Stimulated activated CD4-positive, alpha-beta T cell treated with anti-CD3 and anti-CD28 coated beads, Interleukin-1b, Interleukin-23, amount 100 ng/mL, for 24 hours (primary cell): Measurements from ENCODE around the gene EXOG.
"Not testable (repeated sequence)": the region's sequence is repeated elsewhere in the genome, so short reads cannot be mapped to it uniquely, and the experiment has no call there.

Source experiments
- DNase-seq, 4 experiments: peaks; one replicate each; pipeline ENCODE4 v3.0.0-alpha.2; 2020; ENCODE audit warnings: low read depth in 4 of 4, low spot score in 1 of 4

The EXOG gene

DNA sequence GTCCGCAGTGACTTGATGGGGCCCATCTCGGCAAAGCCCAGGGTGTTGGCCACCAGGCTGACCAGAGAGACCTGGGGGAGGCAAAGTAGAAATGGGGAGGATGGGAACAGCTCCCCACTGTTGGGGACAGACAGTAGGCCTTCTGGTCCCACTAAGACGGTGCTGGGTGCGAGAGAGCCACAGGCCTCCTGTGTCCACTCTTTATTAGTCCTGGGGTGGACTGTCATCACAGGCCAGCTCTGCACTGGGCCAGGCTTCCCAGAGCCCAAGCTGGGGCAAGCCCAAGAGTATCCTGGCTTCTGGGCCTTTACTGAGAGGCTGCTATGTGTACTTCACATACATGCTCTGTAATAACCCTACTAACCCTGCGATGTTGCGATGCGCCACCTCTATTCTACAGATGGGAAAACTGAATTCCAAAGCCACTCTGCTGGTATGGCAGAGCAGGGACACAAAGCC, 66.4 kb downstream of the EXOG start:
- no peak for DNase-seq

DNA sequence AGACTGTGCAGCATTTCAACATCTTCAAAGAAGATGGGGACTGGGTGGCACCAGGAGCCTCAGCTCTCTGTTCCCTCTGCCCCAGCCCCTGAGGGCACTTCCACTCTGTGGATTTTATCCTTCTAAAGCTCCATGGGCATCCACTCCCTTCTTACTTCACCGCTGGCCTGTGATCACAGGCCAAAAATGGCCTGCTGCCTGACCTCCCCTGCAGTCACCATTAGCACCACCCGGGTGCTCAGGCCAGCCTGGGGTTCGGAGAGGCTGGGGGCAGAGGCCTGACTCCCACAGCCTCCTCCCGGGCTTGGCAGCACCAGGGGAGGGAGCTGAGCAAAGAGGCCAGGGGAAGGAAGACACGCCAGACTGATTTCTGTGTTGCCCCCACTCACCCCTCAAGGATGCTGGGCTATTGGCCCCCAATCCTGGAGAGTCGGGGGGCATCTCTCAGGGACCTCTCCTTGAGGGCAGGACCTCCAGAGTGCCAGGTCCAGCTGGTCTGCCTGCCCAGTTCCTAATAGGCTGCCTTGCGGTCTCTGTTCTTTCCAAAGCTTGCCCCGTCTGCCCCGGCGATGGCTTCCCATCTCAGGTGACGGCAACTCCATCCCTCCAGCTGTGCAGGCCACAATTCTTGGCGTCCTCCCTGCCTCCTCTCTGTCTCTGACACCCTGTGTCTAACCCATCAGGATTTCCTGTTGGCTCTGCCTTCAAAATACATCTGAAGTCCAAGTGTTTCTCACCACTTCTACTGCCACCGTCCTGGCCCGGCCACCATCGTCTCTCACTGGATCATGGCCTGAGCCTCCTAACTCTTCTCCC, 67.1 kb downstream of the EXOG start:
- no peak for DNase-seq

DNA sequence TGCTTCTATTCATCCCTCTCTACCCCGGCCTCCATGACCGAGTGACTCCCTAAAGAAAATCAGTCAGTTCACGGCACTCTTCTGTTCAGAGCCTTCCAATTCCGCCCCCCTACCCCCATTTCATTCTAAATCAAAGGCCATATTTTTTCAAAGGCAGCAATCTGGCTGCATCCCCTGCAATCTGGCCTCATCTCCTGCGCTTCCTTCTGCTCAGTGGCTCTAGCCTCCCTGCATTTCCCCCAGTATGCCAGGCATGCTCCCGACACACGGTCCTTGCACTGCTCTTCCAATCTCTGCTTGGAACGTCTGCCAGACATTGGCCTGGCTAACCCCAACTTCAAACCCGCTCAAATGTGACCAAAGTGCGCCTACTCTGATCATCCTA, 67.7 kb downstream of the EXOG start:
- DNase-seq: no peak

DNA sequence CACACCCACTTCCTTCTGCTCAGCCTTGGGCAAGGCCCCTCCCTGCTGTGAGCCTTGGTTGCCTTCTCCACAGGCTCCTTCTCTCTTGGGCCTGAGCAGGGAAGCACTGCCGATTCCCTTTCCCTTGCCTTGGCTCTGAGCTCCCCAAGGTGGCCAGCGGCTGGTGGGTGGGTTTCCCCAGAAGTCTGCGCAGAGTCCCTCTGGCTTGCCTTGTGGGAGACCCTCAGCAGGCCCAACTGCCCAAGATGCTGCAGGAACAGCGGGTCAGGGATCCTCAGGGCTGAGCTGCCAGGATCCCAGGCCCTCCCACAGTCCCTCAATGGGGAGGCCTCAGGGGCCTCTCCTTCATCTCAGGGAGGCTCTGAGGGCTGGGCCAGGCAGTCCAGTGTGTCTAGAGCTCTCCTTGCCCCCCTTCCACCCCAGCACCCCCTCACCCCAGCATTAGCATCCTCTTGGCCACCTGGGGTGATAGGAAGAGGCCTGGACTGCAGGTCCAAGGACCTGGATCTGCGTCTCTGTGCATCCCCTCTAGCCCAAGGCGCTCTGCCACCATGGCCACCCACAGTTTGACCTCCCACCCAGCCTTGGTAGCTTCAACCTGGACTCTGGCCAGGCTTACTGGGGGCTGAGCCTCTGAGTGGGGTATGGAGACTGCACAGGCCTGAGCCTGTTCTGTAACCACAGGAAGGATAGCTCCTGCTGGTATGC, 68.6 kb downstream of the EXOG start:
- no peak for DNase-seq

DNA sequence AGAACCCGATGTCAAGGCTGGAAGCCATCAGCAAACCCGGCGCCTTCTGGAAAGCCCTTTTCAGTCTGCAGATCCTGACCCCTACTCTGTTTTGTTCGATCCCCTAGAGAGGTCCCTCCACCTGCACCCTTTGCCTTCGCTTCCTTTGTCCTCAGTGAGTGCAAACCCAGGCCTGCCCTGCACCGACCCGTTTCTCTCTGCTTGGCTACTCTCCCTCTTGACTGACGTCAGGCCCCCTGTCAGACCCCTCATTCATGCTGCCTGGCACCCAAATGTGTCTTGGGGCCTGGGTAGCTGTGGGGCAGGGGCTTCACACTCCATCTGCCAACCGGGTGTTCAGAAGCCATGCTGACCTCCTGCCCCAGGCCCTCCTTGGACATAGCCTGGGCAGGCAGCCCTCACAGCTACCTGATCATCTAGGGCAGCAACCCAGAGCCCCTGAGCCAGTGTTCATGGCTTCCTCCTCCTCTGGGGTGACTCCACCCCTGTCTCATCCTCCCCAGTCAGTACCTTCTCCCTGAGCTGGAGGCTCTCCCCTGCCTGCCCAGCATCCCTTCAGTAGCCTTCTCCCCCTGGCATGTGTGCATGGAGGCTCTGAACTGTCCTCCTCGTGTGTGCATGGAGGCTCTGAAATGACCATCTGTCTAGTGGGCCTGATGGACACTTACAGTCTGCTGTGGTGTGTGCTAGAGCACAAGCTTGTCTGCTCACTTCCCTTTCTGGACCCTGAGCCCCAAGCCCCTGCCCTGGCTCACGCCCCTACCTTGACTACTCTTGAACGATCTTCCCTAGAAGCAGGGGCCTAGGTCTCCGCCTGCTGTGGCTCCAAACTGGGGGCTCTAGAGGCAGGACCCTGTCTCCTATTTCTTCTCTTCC, 69.4 kb downstream of the EXOG start:
- DNase-seq: no peak

DNA sequence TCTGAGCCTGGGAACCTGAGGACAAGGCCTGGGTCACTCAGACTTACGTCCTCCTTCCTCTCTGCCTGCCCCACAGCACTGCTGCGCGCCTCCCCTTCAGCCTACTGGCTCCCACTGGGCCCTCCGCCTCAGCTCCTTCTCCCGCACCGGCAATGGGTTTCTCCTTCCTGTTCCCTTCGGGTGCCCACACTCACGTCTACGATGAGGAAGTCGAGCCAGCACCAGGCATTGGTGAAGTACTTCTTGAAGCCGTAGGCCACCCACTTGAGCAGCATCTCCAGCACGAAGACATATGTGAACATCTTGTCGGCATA, 70.0 kb downstream of the EXOG start:
- DNase-seq: no peak

DNA sequence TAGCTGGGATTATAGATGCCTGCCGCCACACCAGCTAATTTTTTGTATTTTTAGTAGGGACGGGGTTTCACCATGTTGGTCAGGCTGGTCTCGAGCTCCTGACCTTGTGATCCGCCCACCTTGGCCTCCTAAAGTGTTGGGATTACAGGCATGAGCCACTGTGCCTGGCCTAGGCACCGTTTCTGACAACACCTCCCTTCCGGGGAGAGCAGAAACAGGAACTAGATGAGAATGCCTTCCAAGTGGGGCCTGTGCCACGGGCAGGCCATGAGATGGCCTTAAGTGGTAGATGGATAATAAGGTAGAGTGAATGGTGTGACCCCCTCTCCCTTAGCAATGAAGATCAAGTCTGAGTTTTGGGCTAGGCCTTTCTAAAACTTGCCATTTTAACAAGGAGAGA, 70.7 kb downstream of the EXOG start:
- DNase-seq: not testable (repeated sequence)

DNA sequence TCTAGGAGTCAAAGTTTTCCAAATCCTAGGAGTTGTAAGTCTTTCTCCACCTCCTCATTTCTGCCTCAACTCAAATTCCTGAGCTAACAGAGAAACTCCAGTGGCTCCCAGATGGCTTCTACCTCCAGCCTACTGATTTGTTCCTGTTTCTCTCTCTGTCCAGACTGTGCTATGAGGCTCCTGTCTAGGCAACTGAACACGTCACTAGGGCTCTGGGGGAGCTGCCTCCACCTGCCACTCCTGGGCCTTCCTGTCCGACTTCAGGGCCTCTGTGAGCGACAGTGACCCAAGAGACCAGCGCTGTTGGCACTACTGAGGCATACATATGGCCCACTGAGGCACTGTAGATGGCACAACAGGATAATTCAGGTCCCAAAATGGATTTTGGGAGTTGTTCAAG, 71.4 kb downstream of the EXOG start:
- DNase-seq: no peak

DNA sequence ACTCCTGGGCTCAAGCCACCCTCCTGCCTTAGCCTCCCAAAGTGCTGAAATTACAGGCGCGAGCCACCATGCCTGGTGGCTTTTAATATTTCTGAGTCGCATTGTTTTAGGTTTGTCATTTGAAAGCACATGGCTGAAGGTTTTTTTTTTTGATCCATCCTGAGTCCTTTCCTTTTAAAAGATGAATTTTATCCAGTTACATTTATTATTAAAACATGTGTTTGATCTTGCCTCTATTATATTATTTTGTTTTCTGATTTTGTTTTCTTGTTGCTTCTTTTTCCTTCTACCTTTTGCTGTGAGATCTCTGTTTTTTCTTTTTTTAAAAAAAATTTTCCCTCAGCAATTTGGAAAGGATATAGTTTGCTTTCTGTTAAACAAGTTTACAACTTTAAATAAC, 77.0 kb downstream of the EXOG start:
- no peak for DNase-seq

DNA sequence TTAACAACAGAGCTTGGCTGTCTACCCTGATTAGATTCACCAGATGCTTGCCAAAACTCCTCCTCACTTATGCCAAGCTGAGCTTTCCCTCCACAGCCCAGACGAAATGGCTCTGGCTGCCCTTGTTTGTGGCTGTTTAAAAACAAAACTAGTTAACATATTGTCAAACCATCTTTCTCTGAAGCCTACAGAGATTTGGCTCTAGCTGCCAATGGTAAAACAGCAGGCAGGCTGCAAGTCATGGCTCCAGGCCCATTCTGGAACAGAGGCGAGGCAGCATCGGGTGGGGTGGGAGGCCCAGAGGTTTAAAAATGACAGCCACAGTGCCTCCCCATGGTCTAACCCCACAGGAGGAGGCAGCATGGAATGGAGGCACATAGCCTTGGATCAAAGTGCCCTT, 77.4 kb downstream of the EXOG start:
- DNase-seq: no peak

DNA sequence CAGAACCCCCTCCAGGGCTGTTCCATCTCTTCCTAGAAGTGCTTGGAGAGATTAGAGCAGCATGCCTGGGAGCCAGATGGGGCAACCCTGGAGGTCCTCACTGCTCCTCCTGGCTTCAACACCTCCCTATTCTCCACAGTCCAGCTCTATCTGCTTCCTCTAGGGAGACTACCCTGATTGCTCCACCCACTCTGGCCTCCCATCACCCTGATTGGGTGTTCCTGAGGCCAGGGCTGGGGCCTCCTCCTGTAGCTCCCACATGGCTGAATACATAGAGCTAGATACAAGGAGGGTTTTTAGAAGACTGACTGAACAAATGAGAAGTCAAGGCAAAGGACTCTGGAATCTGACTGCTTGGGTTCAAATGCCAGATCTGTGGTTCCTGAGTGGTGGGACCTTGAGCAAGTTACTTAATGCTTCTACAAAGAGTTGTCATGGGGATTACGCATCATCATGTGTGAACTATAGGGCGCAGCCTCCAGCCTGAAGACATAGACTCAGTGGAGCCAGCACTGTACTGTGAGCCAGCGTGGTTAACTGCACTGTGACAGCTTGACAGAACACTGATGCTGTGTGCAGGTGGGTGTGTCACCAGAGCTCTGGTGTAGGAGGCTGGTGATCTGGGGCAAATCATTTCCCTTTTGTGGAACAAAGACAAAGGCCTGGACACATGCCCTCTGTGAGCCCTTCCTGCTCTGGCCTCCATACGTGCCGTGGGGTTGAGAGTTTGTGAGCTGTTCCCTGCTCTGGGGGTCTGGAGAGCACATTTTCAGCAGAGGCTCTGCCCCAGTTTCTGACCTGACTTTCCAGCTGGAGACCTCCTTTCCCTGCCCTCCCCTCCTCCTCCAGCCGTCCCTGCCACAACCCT, 78.5 kb downstream of the EXOG start:
- DNase-seq: no peak

DNA sequence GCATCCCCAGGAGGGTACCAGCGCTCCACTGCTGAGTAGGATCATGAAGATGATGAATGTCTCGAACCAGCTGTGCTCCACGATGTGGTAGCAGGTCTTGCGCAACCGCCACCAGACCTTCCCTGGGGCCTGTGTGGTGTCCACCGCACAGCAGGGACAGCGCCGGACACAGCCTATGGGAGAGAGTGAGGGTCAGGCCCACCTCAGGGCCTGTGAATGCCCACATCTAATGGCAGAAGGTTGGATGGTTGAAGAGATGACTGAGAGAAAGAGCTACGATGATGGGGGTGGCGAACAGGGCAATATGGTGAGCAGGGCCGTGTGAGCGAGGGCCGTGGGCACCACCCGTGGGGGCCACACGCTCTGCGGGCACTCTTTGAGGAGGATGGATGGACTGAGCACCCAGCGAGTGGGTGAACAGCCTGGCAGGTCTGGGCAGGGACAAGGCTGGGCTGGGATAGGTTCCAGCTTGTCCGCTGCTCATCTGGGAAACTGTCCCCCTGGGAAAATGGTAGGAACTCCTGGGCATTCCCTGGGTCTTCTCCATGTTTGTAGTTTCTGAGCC, 79.2 kb downstream of the EXOG start:
- DNase-seq: no peak
